HG03175 (cell line): ENCODE data around the gene HAX1.
"Not testable (repeated sequence)": the region's sequence is repeated elsewhere in the genome, so short reads cannot be mapped to it uniquely, and the experiment has no call there.

Experiments
- ATAC-seq: cut with Tn5 transposase; IDR thresholded peaks from one replicate; pipeline ENCODE4 v1.9.1; 2021; ENCODE audit warnings: mild to moderate bottlenecking, moderate library complexity; ENCODE audit not compliant: unreplicated experiment

Gene HAX1

GRCh38 chr1:154272217-154272998 lies at the start of gene HAX1:
TSS of gene HAX1 (plus strand) at chr1:154272629. CDS start at chr1:154272724, 95 bp downstream.
- peak; percentile 91 for ATAC-seq

DNA sequence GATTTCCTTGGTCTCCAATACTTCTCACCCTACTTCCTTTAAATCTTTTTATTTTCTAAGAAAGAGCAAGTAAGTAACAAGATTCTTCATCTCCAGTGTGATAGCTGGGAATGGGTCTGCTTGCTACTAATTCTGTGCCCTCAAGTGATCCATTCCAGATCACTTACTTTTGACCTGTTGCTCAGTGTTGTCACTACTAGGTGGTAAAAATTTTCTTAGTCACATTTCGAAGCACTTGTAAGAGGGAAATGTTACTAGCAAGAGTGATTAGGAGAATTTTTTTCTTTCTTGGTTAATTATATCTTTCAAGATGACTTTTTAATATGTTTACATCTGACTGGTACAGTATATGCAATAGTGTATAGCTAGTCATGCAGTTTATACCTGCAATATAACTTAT lies 49.5 kb upstream of the HAX1 start:
- no peak for ATAC-seq

DNA sequence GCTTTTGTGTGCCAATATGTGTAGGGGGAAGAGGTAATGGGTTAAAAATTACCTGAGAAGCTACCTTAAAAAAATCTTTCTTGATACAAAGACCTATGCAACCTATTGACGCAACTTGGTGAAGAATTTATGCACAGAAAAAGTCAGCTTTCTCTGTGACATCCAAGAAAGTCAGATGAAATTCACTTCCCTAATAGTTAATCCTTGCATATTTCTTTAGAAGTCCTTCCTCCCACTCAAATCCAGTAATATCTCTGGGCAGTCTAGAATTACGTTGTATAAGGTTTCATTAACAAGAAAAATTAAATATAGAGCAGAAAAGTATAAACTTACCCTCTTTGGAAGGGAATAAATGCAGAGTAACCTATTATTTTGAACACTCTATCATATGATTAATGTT lies 48.8 kb upstream of the HAX1 start:
- no peak for ATAC-seq

- ATAC-seq, result no peak
These were observed 47.1 kb upstream of the HAX1 start for GRCh38 chr1:154225370-154225769.

GRCh38 chr1:154231112-154231511 lies 41.3 kb upstream of the HAX1 start:
- not testable (repeated sequence) for ATAC-seq

DNA sequence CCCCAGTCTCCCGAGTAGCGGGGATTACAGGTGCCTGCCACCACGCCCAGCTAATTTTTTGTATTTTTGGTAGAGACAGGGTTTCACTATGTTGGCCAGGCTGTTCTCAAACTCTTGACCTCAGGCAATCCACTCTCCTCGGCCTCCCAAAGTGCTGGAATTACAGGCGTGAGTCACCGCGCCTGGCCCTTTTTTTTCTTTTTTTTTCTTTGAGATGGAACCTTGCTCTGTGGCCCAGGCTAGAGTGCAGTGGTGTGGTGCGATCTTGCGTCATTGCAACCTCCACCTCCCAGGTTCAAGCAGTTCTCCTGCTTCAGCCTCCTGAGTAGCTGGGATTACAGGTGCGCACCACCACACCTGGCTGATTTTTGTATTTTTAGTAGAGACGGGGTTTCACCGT lies 39.3 kb upstream of the HAX1 start:
- ATAC-seq, result not testable (repeated sequence)

GRCh38 chr1:154236855-154237254 lies 35.6 kb upstream of the HAX1 start:
- ATAC-seq, result no peak

GRCh38 chr1:154237435-154237834 lies 35.0 kb upstream of the HAX1 start:
- ATAC-seq, result no peak

DNA sequence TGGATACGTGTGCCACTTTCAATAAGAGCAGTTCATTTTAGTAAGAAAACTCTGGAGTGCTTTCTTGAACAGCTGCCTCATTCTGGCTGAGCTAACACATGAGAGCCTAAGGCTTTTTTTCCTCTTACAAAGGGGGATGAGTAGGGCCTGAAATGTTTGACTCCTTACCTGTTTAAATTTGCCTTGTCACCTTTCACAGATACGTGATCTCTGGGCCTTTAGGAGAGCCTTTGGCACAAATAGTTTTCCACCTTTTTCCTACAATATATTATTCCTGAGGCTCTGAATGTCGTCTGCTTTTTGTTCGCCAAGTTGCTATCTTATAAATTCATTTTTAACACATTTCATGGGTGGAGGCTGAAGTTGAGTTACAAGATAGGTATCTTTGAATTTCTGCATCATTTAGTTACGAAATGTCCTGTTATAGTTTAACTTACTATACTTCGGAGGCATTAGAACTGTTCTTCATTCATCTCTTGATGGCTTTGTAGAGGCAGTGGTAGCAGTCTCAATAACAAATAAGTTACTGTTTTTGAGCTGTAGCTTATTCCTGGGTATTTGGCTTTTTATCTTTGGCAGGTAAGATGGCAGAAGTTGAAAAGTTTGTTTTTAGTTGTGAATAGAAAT lies 34.4 kb upstream of the HAX1 start:
- ATAC-seq, result no peak

DNA sequence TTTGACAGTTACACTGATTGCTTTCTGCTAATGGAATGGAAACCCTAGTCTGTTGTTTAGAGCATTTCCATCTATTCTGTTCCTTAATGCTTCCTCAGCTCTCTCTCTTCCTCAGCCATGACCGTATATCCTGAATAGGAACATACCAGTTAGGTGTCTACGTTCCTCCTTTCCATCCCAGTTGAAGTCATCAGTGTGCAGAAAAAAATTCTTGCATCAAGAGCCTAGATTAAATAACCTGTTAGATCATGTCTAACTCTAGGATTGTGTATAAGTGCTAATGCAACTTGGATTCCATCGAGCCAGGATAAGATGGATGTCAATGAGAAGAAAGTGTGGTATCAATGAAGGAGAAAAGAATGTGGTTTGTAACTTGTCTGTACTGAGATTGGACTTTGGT lies 32.9 kb upstream of the HAX1 start:
- ATAC-seq, result no peak

- no peak for ATAC-seq
These were observed 32.1 kb upstream of the HAX1 start for GRCh38 chr1:154240294-154240833.

DNA sequence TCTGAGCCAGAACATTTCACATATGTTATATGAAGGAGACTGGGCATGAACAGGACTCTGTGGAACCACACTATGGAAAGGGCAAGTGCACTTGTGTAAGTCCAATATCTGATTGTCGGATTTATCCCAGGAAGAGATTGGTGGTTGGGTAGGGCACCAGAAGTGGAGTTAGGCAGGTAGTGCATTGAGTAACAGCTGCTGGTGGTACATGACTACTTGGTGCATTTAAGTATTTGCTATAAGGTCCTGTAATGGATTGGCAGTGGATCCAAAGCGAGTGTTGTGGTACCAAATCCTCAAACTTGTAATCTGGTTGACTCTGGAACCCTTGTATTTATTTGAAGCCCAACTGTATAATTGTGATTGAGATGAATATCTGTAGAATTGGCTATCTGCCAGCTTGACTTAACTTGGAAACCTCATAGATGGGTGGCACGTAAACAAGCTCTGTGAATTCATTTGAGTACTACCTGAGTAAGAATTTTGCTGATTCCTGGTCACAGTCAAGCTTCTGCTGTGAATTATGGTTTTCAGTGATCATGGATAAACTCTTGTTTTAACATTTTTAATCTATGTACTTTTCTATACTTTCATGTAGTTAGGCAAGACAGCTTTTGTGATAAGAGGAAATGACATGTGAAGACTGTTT lies 30.6 kb upstream of the HAX1 start:
- ATAC-seq, result no peak

GRCh38 chr1:154253671-154254070 lies 18.8 kb upstream of the HAX1 start:
- no peak for ATAC-seq

- ATAC-seq, result no peak
These were observed 15.7 kb upstream of the HAX1 start for GRCh38 chr1:154256686-154257085.

GRCh38 chr1:154258784-154259183 lies 13.6 kb upstream of the HAX1 start:
- no peak for ATAC-seq

DNA sequence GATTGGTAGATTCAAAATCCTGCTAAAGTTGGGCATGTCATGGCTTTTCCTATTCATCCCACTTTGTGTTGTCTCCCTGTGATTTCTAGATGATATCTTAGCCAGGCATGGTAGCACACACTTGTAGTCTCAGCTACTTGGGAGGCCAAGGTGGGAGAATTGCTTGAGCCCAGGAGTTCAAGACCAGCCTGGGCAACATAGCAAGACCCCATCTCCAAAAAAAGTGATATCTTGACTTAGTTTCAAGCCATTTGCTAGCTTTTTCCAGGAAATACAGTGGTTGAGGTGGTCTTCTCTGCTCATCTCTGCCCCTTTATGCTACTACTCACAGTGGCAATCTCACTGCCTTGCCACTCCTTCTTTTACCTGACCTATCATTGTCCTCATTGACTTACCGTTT lies 12.3 kb upstream of the HAX1 start:
- ATAC-seq, result no peak

DNA sequence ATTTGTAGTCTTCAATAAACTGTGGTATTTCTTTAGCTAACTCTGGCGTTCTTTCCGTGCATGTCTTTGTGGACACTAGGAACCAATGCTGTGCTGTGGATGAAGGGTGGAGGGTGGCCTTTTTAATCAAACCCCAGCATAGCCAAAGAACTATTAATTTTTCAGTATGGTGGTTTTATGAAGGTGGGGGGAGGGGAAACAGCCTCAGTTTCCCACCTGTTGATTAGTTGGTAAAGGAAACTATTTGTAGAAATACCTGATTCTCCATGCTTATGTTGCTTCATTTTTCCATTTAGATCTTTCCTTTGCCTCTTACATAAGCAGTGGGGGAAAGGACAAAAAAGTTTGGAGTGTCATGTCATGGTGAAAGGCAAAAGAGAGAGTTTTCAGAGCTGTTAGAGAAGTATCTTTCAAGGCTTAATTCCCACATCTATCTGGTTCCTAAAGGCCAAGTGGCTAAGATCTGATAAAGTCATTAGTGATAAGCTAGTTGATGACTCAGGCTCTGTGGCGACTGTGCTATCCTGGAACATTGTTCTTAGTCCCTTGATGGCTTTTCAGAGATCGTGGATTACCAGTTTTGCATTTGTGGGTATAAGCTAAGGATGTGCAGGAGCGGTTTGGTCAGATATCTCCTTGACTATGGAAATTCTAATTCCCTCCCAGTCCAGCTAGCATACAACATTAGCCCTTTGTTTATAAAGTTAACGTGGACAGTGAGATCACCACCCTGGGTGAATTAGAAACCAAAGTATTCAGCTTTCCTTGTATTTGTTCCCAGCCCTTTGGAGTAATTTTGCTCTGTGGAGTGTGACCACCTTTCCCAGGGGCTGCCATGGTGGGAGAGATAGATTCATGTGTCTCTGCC lies 8.7 kb upstream of the HAX1 start:
- no peak for ATAC-seq

DNA sequence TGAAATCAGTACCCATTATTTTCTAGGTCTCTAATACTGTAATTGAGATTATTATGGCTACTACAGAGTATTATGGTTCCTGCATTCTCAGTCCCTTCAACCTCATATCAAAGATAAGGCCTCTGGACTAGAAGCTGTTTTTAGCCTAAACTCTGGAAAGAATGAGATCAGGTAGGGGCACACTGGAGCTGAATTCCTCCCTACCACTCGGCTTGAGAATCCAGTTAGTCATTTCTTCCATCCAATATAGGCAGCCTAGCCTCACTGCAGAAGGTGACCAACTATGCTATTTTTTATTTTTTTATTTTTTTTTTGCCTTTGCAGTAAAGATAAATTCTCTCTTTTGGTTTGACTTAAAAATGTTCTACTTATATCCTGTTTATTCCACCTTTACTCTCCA lies 8.0 kb upstream of the HAX1 start:
- ATAC-seq, result no peak

GRCh38 chr1:154265586-154265985 lies 6.8 kb upstream of the HAX1 start:
- ATAC-seq, result no peak

DNA sequence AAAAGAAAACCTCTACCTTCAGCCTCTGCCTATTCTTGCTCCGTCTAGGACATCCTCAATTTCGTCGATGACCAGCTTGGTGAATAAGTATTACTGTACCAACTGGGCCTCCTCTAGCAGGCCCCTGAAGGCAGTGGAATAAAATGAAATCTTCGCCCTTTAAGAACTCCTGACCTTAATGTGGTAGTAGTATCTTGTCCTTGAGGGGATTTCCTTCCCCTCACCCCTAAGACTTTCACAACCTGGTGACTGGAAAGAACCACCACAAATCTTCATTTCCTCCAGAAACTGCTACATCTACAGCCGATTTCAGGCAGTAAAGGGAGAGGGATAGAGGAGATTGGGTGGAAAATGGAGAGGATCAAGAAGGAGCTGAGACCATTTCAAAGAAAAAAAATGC lies 1.6 kb upstream of the HAX1 start:
- no peak for ATAC-seq

DNA sequence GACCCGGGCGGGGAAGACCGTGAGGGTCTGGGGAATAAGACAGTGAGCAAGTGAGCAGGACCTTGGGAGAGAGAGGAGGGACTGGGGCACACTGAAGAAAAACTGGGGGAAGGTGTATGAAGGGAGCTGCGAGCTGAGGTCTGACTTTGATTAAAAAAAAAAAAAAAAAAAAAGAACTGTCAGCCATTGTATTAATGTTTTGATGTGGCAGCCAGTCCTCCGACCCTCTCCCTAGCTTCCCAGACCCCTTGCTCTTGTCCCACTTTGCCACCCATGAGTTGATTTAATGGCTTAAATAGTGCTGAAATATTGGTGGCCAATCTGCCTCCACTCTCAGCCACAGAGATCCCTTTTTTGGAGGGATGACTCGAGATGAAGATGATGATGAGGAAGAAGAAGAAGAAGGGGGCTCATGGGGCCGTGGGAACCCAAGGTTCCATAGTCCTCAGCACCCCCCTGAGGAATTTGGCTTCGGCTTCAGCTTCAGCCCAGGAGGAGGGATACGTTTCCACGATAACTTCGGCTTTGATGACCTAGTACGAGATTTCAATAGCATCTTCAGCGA lies 652 bp downstream of the HAX1 start:
- no peak for ATAC-seq
